Calu3 (cell line): ENCODE data around the gene SLC10A6. TPM values are rescaled to one million over a fixed set of nuclear protein-coding genes. Genes with fewer than 3 reads are reported as not detected.
A peak's percentile ranks its signal among the peaks of the same experiment; 100 is the strongest.

ENCODE experiments used
- BruUV-seq: library from RNA; stranded (reverse); fragments of 400-500 nt; replicated peaks from 2 replicates; lab custom pipeline; 2021; lab: Mats Ljungman, UMichigan
- CTCF ChIA-PET: fragments of 300-600 bp; sonication (Branson Sonifier 250); formaldehyde crosslinking; loops from one replicate; lab custom pipeline; 2022; ENCODE audit warnings: antibody characterized with exemption; lab: Charles Lee
- DNase-seq: peaks from one replicate; pipeline ENCODE4 v3.0.0; 2022
- H3K27ac Mint-ChIP-seq: one replicate; pipeline ENCODE4 v1.8.0; 2022; ENCODE audit warnings: mixed read lengths; ENCODE audit not compliant: unreplicated experiment
- H3K27me3 Mint-ChIP-seq: one replicate; pipeline ENCODE4 v1.8.0; 2022; ENCODE audit warnings: mixed read lengths; ENCODE audit not compliant: unreplicated experiment
- H3K36me3 Mint-ChIP-seq: one replicate; pipeline ENCODE4 v1.8.0; 2022; ENCODE audit warnings: mild to moderate bottlenecking, moderate library complexity, mixed read lengths; ENCODE audit not compliant: insufficient read depth, unreplicated experiment
- H3K4me1 Mint-ChIP-seq: one replicate; pipeline ENCODE4 v1.8.0; 2022; ENCODE audit warnings: mild to moderate bottlenecking, low read depth, mixed read lengths; ENCODE audit not compliant: unreplicated experiment
- H3K4me3 Mint-ChIP-seq: one replicate; pipeline ENCODE4 v1.8.0; 2022; ENCODE audit warnings: mild to moderate bottlenecking, low read depth, moderate library complexity, mixed read lengths; ENCODE audit not compliant: unreplicated experiment
- H3K9me3 Mint-ChIP-seq: one replicate; pipeline ENCODE4 v1.8.0; 2022; ENCODE audit warnings: low read depth, mixed read lengths; ENCODE audit not compliant: unreplicated experiment
- intact Hi-C: fragments of 100-400 bp; cut with micrococcal nuclease; formaldehyde crosslinking; loops from one replicate; pipeline ENCODE4 v1.10.0; 2022; ENCODE audit not compliant: unreplicated experiment
- total RNA-seq: library from RNA; stranded (reverse); gene quantifications from 2 replicates; pipeline ENCODE4 v1.2.3, GENCODE V29; 2022
- TF ChIP-seq, protein P1 (sequence below): fragments of 200-600 bp; IDR thresholded peaks from one replicate; pipeline ENCODE4 v1.8.0; 2022; ENCODE audit warnings: antibody characterized with exemption; ENCODE audit not compliant: unreplicated experiment

SLC10A6 gene
- total RNA-seq, 1 experiment from 2014 or later = not detected

DNA sequence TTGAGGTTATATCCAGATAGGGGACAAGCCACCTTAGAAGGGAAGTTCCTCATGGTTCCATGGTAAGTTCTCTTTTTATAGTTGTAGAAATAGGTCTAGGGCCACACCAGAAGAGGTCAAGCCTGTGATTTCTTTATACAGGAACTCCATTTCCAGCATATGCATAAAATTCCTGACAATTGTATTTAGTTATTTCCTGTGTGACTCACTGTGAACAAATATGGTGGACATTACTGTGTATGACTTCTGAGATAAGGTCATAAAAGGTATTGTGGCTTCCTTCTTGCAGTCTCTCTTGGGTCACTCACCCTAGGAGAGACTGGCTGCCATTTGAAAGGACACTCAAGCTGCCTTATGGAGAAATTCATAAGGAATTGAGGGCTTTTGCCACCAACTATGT is 45.3 kb upstream of the SLC10A6 start:
- H3K4me3 Mint-ChIP-seq = no peak overlapping the region
- H3K27me3 Mint-ChIP-seq = no peaks in the 10 kb centered on the region
- no TSS peak for BruUV-seq
- no peaks in the 10 kb centered on the region for H3K4me1 Mint-ChIP-seq
- H3K27ac Mint-ChIP-seq = no peak overlapping the region
- no peak for DNase-seq
- TF ChIP-seq, protein P1, sequence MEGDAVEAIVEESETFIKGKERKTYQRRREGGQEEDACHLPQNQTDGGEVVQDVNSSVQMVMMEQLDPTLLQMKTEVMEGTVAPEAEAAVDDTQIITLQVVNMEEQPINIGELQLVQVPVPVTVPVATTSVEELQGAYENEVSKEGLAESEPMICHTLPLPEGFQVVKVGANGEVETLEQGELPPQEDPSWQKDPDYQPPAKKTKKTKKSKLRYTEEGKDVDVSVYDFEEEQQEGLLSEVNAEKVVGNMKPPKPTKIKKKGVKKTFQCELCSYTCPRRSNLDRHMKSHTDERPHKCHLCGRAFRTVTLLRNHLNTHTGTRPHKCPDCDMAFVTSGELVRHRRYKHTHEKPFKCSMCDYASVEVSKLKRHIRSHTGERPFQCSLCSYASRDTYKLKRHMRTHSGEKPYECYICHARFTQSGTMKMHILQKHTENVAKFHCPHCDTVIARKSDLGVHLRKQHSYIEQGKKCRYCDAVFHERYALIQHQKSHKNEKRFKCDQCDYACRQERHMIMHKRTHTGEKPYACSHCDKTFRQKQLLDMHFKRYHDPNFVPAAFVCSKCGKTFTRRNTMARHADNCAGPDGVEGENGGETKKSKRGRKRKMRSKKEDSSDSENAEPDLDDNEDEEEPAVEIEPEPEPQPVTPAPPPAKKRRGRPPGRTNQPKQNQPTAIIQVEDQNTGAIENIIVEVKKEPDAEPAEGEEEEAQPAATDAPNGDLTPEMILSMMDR = no peak
- intact Hi-C loops = loop anchor here (10.0 kb wide), 2 partner anchors 60 to 130 kb away; no protein-coding TSS in a partner anchor
- CTCF ChIA-PET = no interaction called here
- H3K36me3 Mint-ChIP-seq = peaks cover 15% of the 10 kb centered on the region
- H3K9me3 Mint-ChIP-seq = no peaks in the 10 kb centered on the region

DNA sequence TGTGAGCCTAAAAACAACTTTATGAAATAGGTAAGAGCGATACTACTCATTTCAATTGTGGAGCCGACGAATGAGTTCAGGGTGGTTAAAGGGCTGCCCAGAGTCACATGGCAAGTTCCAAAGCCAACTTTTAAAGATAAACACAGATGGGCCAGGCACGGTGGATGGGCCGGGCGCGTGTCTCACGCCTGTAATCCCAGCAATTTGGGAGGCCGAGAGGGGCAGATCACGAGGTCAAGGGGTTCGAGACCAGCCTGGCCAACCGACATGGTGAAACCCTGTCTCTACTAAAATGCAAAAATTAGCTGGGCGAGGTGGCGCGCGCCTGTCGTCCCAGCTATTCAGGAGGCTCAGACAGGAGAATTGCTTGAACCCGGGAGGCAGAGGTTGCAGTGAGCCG is 44.0 kb upstream of the SLC10A6 start:
- no peak overlapping the region for H3K27ac Mint-ChIP-seq
- TF ChIP-seq, protein P1 = no peak
- no peaks in the 10 kb centered on the region for H3K27me3 Mint-ChIP-seq
- H3K4me3 Mint-ChIP-seq = peak overlapping the region; percentile 70
- H3K36me3 Mint-ChIP-seq = peaks cover 15% of the 10 kb centered on the region
- H3K4me1 Mint-ChIP-seq = no peaks in the 10 kb centered on the region
- CTCF ChIA-PET = interaction anchor here (0.5 to 1.0 kb wide), 3 partner anchors 76 to 395 kb away, joined by 3 read pairs; no protein-coding TSS in a partner anchor
- intact Hi-C loops = loop anchor here (10.0 kb wide), 2 partner anchors 58 to 128 kb away; no protein-coding TSS in a partner anchor
- H3K9me3 Mint-ChIP-seq = no peaks in the 10 kb centered on the region
- no peak for DNase-seq
- no TSS peak for BruUV-seq

DNA sequence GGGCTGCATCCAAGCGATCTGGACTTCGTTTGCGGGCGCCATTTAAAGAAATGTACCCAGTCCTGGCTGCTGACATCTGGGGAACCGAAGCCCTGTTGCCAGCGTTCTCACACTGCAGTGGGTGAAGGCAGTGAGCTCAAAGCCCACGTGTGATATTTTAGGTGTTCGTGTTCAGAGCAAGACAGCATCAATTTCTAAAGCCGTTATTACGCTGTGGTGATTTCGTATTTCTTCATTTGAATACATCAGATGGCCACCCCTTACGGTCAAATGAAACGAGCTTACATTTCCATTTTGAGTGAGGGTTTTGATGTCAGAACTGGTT is 43.4 kb upstream of the SLC10A6 start:
- DNase-seq = no peak
- Mint-ChIP-seq H3K9me3 (no peaks in the 10 kb centered on the region), H3K27me3 (no peaks in the 10 kb centered on the region), H3K4me1 (no peaks in the 10 kb centered on the region), H3K4me3 (peak overlapping the region; percentile 70), H3K27ac (peak overlapping the region; percentile 58), H3K36me3 (peaks cover 15% of the 10 kb centered on the region)
- BruUV-seq = no TSS peak
- CTCF ChIA-PET = interaction anchor here (0.5 to 1.0 kb wide), 4 partner anchors 76 to 1411 kb away, joined by 3 read pairs; no protein-coding TSS in a partner anchor
- intact Hi-C loops = loop anchor here (10.0 kb wide), 2 partner anchors 58 to 128 kb away; no protein-coding TSS in a partner anchor
- TF ChIP-seq, protein P1 = no peak

DNA sequence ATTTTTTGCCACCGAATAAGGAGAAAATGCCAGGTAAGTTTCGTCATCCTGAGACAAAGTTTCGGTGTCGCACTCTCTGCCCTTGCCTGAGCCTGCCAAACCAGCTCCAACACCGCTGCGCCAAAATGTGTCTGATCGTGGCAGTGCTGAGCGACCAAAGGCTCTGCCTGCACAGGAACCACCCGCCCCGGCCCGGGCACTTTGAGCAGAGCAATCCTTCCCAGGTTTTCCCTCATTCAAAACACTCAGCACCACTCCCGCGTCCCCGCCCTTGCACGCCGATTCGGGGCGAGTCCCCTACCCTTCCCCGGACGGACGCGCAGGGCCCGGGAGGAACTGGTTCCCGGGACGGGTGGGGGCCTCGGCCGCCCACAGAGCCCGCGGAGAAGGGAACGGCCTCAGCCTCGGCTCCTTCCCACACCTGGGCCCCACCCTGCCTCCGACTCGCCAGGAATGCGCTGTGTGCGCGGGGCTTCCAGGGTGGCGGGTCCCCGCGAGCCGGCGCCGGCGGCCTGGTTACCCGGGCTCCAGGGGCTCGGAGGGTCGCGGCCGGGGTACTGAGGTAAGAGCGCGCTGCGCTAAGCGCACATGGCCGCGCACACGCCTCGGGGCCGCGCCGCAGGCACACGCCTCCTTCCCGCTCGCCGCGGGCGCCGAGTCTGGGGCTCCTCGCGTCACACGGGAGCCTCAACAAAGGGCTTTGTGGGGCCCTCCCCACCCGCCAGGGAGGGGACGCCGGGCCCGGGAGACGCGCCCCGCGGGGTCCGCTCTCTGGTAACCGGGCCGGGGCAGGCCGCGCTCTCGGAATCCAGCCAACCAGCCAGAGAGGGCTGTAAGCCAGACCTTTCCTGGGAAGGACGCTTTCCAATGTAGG is 42.8 kb upstream of the SLC10A6 start, which contains the start of gene C4orf36:
Gene C4orf36, minus strand, starts transcription at position 661 of the 874 bp plus-strand sequence. CDS start 902 bp downstream, outside the sequence.
- Mint-ChIP-seq H3K9me3 (no peaks in the 10 kb centered on the region), H3K4me1 (no peaks in the 10 kb centered on the region), H3K36me3 (peaks cover 15% of the 10 kb centered on the region), H3K27me3 (no peaks in the 10 kb centered on the region), H3K4me3 (peak within 1 kb of the TSS; percentile 70), H3K27ac (peak within 1 kb of the TSS; percentile 82)
- no TSS peak for BruUV-seq
- CTCF ChIA-PET = interaction anchor here (0.6 to 1.0 kb wide), 4 partner anchors 75 to 1412 kb away, joined by 3 to 4 read pairs (median 3); no protein-coding TSS in a partner anchor
- intact Hi-C loops = loop anchor here (10.0 kb wide), 2 partner anchors 57 to 127 kb away; no protein-coding TSS in a partner anchor
- peak; percentile 79 for DNase-seq
- TF ChIP-seq, protein P1 = no peak
